IMR-90 (cell line): ENCODE results near the gene PRKCH. TPM values are rescaled to one million over a fixed set of nuclear protein-coding genes. Genes with fewer than 3 reads are reported as not detected.

Experiments
- ATAC-seq: fragments of 200-7000 bp; cut with Tn5 transposase; 2 replicates; pipeline ENCODE4 v1.9.1; 2020; ENCODE audit warnings: low read depth, mild to moderate bottlenecking, moderate library complexity
- BruUV-seq: library from RNA; stranded (reverse); fragments of 400-500 nt; replicated peaks from 2 replicates; lab custom pipeline; 2021; lab: Mats Ljungman, UMichigan
- CTCF ChIA-PET: fragments of 300-600 bp; formaldehyde crosslinking; extraction: SDS; loops from one replicate; lab custom pipeline; 2021; ENCODE audit warnings: antibody characterized with exemption; lab: Yijun Ruan, JAX
- POLR2A ChIA-PET: fragments of 300-600 bp; sonication (Branson Sonifier 250); formaldehyde crosslinking; loops from one replicate; lab custom pipeline; 2022; ENCODE audit warnings: antibody characterized with exemption; ENCODE audit not compliant: unreplicated experiment; lab: Charles Lee
- DNase-seq: peaks from one replicate; pipeline ENCODE4 v3.0.0; 2013
- H2AFZ ChIP-seq: replicated peaks from 2 replicates; pipeline ENCODE3; 2013; ENCODE audit warnings: low read length, mild to moderate bottlenecking; ENCODE audit not compliant: poor library complexity
- H2AK5ac ChIP-seq: 2 replicates; pipeline ENCODE4 v1.6.1; 2013; ENCODE audit warnings: low read depth, low read length, inconsistent platforms
- H2AK9ac ChIP-seq: replicated peaks from 2 replicates; pipeline ENCODE3; 2013; ENCODE audit warnings: mild to moderate bottlenecking, low read depth, low read length, moderate library complexity; ENCODE audit not compliant: poor library complexity
- H2BK120ac ChIP-seq: 2 replicates; pipeline ENCODE4 v1.6.1; 2013; ENCODE audit warnings: low read depth, low read length, inconsistent platforms
- H2BK15ac ChIP-seq: 3 replicates; pipeline ENCODE4 v1.6.1; 2013; ENCODE audit warnings: low read depth, low read length, inconsistent platforms
- H2BK20ac ChIP-seq: 2 replicates; pipeline ENCODE4 v1.6.1; 2013; ENCODE audit warnings: low read depth, mild to moderate bottlenecking, inconsistent platforms, low read length, moderate library complexity
- H2BK5ac ChIP-seq: 2 replicates; pipeline ENCODE4 v1.6.1; 2013; ENCODE audit warnings: mild to moderate bottlenecking, low read depth, low read length, inconsistent platforms; ENCODE audit not compliant: poor library complexity, severe bottlenecking
- H3K14ac ChIP-seq: replicated peaks from 2 replicates; pipeline ENCODE4 v1.6.1; 2013; ENCODE audit warnings: low read depth, low read length, inconsistent platforms
- H3K18ac ChIP-seq: 2 replicates; pipeline ENCODE4 v1.6.1; 2013; ENCODE audit warnings: low read depth, low read length, control low read depth
- H3K23ac ChIP-seq: 2 replicates; pipeline ENCODE4 v1.6.1; 2013; ENCODE audit warnings: low read depth, low read length, inconsistent platforms
- H3K27ac ChIP-seq: 2 replicates; pipeline ENCODE4 v1.5.1; 2013; ENCODE audit warnings: mild to moderate bottlenecking, control low read depth, low read length; ENCODE audit not compliant: insufficient read depth
- H3K27me3 ChIP-seq: 2 replicates; pipeline ENCODE4 v1.6.1; 2013; ENCODE audit warnings: low read length; ENCODE audit not compliant: control insufficient read depth, insufficient read depth
- H3K36me3 ChIP-seq: 2 replicates; pipeline ENCODE4 v1.6.1; 2013; ENCODE audit warnings: low read length, mixed read lengths; ENCODE audit not compliant: control insufficient read depth, insufficient read depth
- H3K4ac ChIP-seq: 2 replicates; pipeline ENCODE4 v1.6.1; 2013; ENCODE audit warnings: low read depth, low read length, inconsistent platforms
- H3K4me1 ChIP-seq: 2 replicates; pipeline ENCODE4 v1.6.1; 2013; ENCODE audit warnings: low read length, mixed read lengths; ENCODE audit not compliant: control insufficient read depth, insufficient read depth
- H3K4me2 ChIP-seq: 2 replicates; pipeline ENCODE4 v1.6.1; 2013; ENCODE audit warnings: low read depth, mild to moderate bottlenecking, control low read depth, low read length, moderate library complexity
- H3K4me3 ChIP-seq: 2 replicates; pipeline ENCODE4 v1.5.1; 2013; ENCODE audit warnings: low read depth, mild to moderate bottlenecking, control low read depth, low read length, moderate library complexity; ENCODE audit not compliant: insufficient read depth
- H3K56ac ChIP-seq: 2 replicates; pipeline ENCODE4 v1.6.1; 2013; ENCODE audit warnings: low read length, inconsistent platforms; ENCODE audit not compliant: insufficient read depth; ENCODE audit errors: extremely low read depth
- H3K79me1 ChIP-seq, 2 experiments: 2 replicates each; pipeline ENCODE4 v1.6.1; 2013; ENCODE audit warnings: low read length in 2 of 2, inconsistent platforms in 1 of 2, low read depth in 1 of 2
- H3K9ac ChIP-seq: 2 replicates; pipeline ENCODE4 v1.6.1; 2013; ENCODE audit warnings: low read depth, low read length, control low read depth
- H3K9me1 ChIP-seq: 2 replicates; pipeline ENCODE4 v1.6.1; 2013; ENCODE audit warnings: low read length, inconsistent platforms; ENCODE audit not compliant: insufficient read depth
- H3K9me3 ChIP-seq: 2 replicates; pipeline ENCODE4 v1.6.1; 2013; ENCODE audit warnings: low read length; ENCODE audit not compliant: control insufficient read depth, insufficient read depth
- H4K20me1 ChIP-seq: 2 replicates; pipeline ENCODE4 v1.6.1; 2013; ENCODE audit warnings: low read length, inconsistent platforms; ENCODE audit not compliant: insufficient read depth
- H4K5ac ChIP-seq: 2 replicates; pipeline ENCODE4 v1.6.1; 2013; ENCODE audit warnings: mild to moderate bottlenecking, low read depth, low read length, control low read depth
- H4K8ac ChIP-seq, 2 experiments: 2 replicates each; pipeline ENCODE4 v1.6.1; 2013; ENCODE audit warnings: low read depth in 2 of 2, low read length in 2 of 2, control low read depth in 1 of 2, inconsistent platforms in 1 of 2
- H4K91ac ChIP-seq: 2 replicates; pipeline ENCODE4 v1.6.1; 2013; ENCODE audit warnings: low read depth, low read length, inconsistent platforms; ENCODE audit not compliant: insufficient read depth
- FOS ChIP-seq: fragments of 150-350 bp; IDR thresholded peaks from 2 replicates; pipeline ENCODE4 v1.6.1; 2016; ENCODE audit warnings: low read depth, low read length
- RAD21 ChIP-seq: IDR thresholded peaks from 2 replicates; pipeline ENCODE4 v1.6.1; 2012; ENCODE audit warnings: low read length, improper control_type of control experiment
- SMC3 ChIP-seq: fragments of 150-350 bp; IDR thresholded peaks from 2 replicates; pipeline ENCODE4 v1.6.1; 2016; ENCODE audit warnings: low read depth, mild to moderate bottlenecking, antibody characterized with exemption, low read length, moderate library complexity
- WGBS, 2 experiments: methylation state at CpG; one replicate each; pipeline versions ENCODE4 v1.1.5 to v1.1.7; 2013; ENCODE audit warnings: missing lambda C conversion rate in 2 of 2; ENCODE audit not compliant: insufficient read length in 1 of 2; ENCODE audit errors: extremely low coverage in 2 of 2; 5-methylcytosine and 5-hydroxymethylcytosine counted together
- dilution Hi-C: fragments of 300-500 bp; cut with HindIII; formaldehyde crosslinking; loops from one replicate; pipeline ENCODE4 v1.14.3; 2018; ENCODE audit warnings: low sequenced_read_pairs; ENCODE audit not compliant: unreplicated experiment
- in situ Hi-C: fragments of 300-500 bp; cut with MboI; formaldehyde crosslinking; loops from 3 replicates; pipeline ENCODE4 v1.14.3; 2019; ENCODE audit warnings: low sequenced_read_pairs, inconsistent platforms, mixed read lengths
- intact Hi-C: fragments of 100-400 bp; cut with micrococcal nuclease; formaldehyde crosslinking; loops from 2 replicates; pipeline ENCODE4 v1.10.0; 2022
- polyA plus RNA-seq, 3 experiments: library from polyadenylated mRNA; depleted of rRNA; stranded (reverse); fragments of >200 nt; gene quantifications; 2 replicates each; pipeline ENCODE4 v1.2.3, GENCODE V29; 2012; ENCODE audit warnings: low replicate concordance in 1 of 3
- total RNA-seq: library from RNA; depleted of rRNA; stranded (reverse); fragments of >200 nt; gene quantifications from 2 replicates; pipeline ENCODE4 v1.2.3, GENCODE V29; 2012
- TF ChIP-seq, protein P1 (sequence below): conservative IDR thresholded peaks from 2 replicates; pipeline ENCODE4 v1.5.1; 2012; ENCODE audit warnings: mild to moderate bottlenecking, low read depth, low read length, improper control_type of control experiment
- TF ChIP-seq, protein P2 (sequence below): fragments of 150-350 bp; IDR thresholded peaks from 2 replicates; pipeline ENCODE4 v1.6.1; 2017; ENCODE audit warnings: mild to moderate bottlenecking, antibody characterized with exemption, low read length, low read depth

Gene PRKCH
- total and polyA plus RNA-seq, 2 of the 4 experiments (the other 2 are of a cell fraction), result 1.6 to 2.3 TPM

DNA sequence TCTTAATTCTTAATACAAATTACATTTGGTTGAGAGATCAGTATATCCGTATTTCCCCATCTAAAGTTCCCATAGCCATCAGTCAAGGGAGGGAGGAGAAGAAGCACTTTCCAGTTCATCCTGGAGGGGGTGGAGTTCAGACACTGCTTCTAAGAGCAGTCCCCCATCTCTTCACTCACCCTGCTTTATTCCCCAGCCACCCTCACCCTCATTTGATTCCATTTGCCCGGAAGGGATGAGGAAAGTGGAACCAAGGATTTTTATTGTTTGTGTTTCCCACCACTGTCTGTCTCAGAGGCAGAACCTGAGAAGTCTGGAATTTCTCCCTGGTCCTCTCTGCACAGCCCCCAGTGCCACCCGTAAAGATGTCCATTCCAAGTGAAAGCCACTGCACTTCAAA is 239.7 kb downstream of the PRKCH start:
- peak overlapping the region; percentile 97 for H2AK5ac ChIP-seq
- no peaks in the 10 kb centered on the region for H3K27me3 ChIP-seq
- H3K4me1 ChIP-seq, result peaks cover 50% of the 10 kb centered on the region
- in situ Hi-C loops (loop anchor here (5.0 to 25.0 kb wide), 2 partner anchors 89 to 924 kb away; partner anchors contain the start of gene SIX1), dilution Hi-C loops (no loop called here), intact Hi-C loops (loop anchor here (2.0 to 5.0 kb wide), 2 partner anchors 84 to 191 kb away; no protein-coding TSS in a partner anchor)
- peaks cover 33% of the 10 kb centered on the region for H3K9me1 ChIP-seq
- peak overlapping the region; percentile 96 for H3K14ac ChIP-seq
- no CpG with 5 or more reads among the region's 3 CpGs for WGBS, 2 experiments
- peak overlapping the region; percentile 99 for H3K4ac ChIP-seq
- H4K91ac ChIP-seq, result peak overlapping the region; percentile 99
- no peak overlapping the region for H3K4me3 ChIP-seq
- TF ChIP-seq, protein P1, sequence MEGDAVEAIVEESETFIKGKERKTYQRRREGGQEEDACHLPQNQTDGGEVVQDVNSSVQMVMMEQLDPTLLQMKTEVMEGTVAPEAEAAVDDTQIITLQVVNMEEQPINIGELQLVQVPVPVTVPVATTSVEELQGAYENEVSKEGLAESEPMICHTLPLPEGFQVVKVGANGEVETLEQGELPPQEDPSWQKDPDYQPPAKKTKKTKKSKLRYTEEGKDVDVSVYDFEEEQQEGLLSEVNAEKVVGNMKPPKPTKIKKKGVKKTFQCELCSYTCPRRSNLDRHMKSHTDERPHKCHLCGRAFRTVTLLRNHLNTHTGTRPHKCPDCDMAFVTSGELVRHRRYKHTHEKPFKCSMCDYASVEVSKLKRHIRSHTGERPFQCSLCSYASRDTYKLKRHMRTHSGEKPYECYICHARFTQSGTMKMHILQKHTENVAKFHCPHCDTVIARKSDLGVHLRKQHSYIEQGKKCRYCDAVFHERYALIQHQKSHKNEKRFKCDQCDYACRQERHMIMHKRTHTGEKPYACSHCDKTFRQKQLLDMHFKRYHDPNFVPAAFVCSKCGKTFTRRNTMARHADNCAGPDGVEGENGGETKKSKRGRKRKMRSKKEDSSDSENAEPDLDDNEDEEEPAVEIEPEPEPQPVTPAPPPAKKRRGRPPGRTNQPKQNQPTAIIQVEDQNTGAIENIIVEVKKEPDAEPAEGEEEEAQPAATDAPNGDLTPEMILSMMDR, result peak; percentile 35
- TF ChIP-seq, protein P2, sequence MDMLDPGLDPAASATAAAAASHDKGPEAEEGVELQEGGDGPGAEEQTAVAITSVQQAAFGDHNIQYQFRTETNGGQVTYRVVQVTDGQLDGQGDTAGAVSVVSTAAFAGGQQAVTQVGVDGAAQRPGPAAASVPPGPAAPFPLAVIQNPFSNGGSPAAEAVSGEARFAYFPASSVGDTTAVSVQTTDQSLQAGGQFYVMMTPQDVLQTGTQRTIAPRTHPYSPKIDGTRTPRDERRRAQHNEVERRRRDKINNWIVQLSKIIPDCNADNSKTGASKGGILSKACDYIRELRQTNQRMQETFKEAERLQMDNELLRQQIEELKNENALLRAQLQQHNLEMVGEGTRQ, result no peak
- TF ChIP-seq RAD21, result peak; percentile 49
- TF ChIP-seq FOS, result no peak
- peak; percentile 27 for TF ChIP-seq SMC3
- BruUV-seq, result no TSS peak
- POLR2A ChIA-PET, result no interaction called here
- peak overlapping the region; percentile 91 for H2BK5ac ChIP-seq
- peak overlapping the region; percentile 67 for H4K5ac ChIP-seq
- H3K18ac ChIP-seq, result peak overlapping the region; percentile 72
- H3K27ac ChIP-seq, result peak overlapping the region; percentile 87
- H4K20me1 ChIP-seq, result no peaks in the 10 kb centered on the region
- H3K9me3 ChIP-seq, result no peaks in the 10 kb centered on the region
- no peaks in the 10 kb centered on the region for H3K36me3 ChIP-seq
- H3K56ac ChIP-seq, result peak overlapping the region; percentile 94
- H2BK120ac ChIP-seq, result peak overlapping the region; percentile 100
- CTCF ChIA-PET, result interaction anchor here (1.0 kb wide), 2 partner anchors 85 to 158 kb away, joined by 3 to 6 read pairs; no protein-coding TSS in a partner anchor
- ATAC-seq (no peak), DNase-seq (peak; percentile 77)
- H3K79me1 ChIP-seq, result peaks cover 15 to 61% of the 10 kb centered on the region in 2 experiments; a peak in 3 of 4 replicates
- H3K4me2 ChIP-seq, result no peak overlapping the region
- peak overlapping the region; percentile 98 for H3K23ac ChIP-seq
- peak overlapping the region; percentile 83 to 97 for H4K8ac ChIP-seq
- peak overlapping the region; percentile 86; the same call in 2 of the 3 replicates for H2BK15ac ChIP-seq
- H2BK20ac ChIP-seq, result peak overlapping the region; percentile 95
- H3K9ac ChIP-seq, result peak overlapping the region; percentile 50
- H2AK9ac ChIP-seq, result peak overlapping the region; percentile 89
- peak overlapping the region; percentile 19 for H2AFZ ChIP-seq
